Measurements from ENCODE around the gene ULK4.
"Not testable (repeated sequence)": the region's sequence is repeated elsewhere in the genome, so short reads cannot be mapped to it uniquely, and the experiment has no call there.

The ULK4 gene

DNA sequence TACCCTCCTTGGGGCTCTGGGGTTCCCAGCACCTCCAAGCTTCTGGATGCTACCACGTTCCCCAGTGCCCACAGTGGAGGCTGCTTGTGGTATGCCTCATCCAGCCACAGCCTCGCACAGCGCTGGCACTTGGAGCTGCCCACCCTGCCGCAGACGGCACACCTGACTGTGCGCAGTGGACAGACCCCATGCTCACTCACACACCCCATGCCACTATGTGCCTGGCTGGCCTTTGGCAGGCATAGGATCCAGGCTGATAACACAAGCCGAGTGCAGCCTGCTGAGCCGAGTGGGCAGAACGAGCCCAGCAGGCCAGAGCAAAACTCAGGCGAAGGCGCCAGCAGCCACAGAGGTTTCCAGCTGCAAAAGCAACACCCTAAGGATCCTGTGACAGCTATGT is 311.5 kb downstream of the ULK4 start:
- no peak for DNase-seq (ENCODE audit: low read depth in 2 of 2, low spot score in 1 of 2)

DNA sequence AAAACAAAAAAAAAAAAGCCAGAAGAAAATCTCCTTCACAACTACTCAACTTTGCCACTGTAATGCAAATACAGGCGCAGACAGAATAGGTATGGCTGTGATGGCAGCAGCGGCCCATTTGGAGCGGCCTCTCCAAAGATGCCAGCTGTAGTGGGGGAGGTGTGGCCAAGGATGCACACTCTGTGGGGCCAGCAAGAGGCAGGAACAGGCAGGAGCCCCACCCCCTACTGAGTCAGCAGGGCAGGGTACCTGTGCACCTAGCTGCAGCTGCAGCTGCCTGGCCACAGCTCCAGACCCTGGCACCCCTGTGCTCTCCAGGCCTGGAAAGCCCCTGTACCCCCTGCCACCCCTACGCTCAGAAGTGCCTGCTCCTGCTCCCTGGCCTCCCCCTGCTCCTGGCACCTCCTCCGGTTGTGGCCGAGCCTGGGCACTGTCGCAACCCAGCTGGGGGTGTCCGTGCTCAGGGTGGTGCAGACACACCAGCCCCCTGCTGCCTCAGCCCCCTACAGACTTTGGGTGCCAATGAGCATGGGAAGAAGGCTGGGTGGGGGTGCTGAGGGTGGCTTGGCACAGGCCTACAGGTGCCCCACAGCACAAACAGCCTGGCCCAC is 312.7 kb downstream of the ULK4 start:
- no peak for DNase-seq (ENCODE audit: low read depth in 2 of 2, low spot score in 1 of 2)

DNA sequence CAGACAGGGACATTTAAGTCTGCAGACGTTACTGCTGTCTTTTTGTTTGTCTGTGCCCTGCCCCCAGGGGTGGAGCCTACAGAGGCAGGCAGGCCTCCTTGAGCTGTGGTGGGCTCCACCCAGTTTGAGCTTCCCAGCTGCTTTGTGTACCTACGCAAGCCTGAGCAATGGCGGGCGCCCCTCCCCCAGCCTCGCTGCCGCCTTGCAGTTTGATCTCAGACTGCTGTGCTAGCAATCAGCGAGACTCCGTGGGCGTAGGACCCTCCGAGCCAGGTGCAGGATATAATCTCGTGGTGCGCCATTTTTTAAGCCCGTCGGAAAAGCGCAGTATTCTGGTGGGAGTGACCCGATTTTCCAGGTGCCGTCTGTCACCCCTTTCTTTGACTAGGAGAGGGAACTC is 314.2 kb downstream of the ULK4 start:
- not testable (repeated sequence) for DNase-seq (ENCODE audit: low read depth in 2 of 2, low spot score in 1 of 2)

DNA sequence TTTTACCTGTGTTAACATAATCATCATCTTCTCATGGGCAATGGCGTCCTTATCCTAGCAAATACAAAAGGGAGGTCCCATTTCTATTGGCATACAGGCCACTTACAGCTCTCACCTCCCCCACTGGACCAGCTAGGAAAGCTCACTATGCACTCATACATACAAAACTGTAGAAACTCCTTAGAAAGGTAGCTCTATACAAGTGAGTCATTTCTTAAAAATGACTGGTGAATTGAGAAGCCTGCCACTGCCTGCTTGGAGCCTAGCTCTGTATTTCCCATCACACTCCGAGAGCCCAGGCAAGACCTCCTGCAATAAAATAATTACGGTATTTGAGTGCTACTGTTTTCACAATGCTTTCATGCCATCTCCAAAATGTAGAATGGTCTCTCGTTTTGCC is 321.8 kb downstream of the ULK4 start:
- no peak for DNase-seq (ENCODE audit: low read depth in 2 of 2, low spot score in 1 of 2)

DNA sequence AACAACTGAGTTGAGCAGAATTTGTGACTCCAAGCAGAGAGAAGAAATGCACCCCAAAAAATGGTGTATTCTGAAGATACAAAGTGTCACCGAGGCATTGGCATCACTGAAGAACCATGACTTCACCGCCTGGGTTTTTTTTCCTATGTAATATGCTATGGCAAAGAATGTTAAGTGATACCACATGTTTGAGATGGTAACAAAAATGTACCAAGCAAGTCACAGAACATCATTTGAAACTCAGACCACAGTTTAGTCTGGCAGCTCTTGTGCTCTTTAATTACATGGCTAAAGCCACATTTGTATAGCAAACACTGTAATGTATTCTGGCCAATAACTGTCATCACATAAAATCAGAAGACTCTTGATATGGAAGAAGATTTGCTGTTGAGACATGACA is 323.5 kb downstream of the ULK4 start:
- DNase-seq (ENCODE audit: low read depth in 2 of 2, low spot score in 1 of 2): no peak

DNA sequence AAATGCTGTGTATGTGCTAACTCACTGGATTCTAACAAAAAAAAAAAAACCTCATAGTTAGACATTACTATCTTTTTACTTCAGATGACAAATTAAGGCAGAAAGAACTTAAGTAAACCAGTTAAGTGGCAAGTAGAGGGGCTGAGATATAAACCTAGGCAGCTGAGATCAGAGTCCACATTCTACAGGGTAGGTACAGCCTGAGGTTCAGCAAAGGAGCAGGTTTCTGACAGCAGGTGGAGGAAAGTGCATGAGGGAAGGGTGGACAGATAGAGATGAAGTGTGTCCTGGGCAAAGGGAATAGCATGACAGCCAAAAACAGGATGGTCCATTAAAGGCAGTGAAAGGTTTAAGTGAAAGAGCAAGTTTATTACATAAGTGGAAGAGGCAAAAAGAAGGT is 329.2 kb downstream of the ULK4 start:
- no peak for DNase-seq (ENCODE audit: low read depth in 2 of 2, low spot score in 1 of 2)

DNA sequence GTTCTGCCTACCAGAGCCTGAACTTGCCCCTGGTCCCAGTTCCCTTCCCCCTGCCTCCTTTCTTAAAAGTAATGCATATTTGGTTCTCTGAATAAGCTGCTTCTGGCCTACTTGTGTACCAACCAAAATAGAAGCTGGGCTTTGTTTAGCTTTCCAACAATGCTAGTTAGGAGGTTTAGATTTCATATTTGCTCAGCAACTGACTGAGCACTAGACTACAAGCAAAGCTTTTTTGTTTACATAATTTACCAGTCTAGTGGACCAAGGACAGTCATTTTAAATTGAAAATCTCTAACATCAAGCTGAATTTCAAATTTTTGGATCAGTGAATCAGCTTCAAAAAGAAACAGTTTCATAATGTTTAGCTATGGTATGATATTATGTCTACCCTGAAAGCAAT is 331.2 kb downstream of the ULK4 start:
- no peak for DNase-seq (ENCODE audit: low read depth in 2 of 2, low spot score in 1 of 2)

DNA sequence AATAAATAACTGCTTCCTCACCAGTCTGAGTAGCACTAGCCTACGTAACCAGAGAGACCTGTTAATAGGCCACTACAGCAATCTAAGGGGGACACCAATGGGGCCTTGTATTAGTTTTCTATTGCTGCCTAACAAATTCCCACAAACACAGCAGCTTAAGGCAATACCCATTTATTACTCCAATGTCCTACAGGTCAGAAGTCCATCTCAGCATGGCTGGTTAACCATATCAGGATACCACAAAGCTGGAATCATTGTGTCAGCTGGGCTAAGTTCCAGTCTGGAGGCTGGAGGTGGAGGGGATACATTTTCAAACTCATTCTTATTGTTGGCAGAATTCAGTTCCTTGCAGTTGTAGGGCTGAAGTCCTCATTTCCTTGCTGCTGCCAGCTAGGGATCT is 331.9 kb downstream of the ULK4 start:
- DNase-seq (ENCODE audit: low read depth in 2 of 2, low spot score in 1 of 2): no peak

DNA sequence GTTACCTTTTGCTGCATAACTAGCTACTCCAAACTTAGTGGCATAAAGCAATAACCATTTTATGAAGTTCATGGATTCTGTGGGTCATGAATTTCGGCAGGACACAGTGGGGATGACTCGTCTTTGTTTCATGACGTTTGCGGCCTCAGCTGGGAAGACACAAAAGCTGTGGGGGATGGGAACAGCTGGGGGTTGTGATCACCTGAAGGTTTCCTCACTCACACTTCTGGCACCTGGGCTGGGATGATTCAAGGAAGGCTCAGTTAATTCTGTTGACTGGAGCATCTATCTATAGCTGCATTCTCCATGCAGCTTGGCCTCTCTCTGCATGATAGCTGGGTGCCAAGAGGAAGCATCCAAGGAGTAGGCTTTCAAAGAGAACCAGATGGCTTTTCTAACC is 332.8 kb downstream of the ULK4 start:
- DNase-seq (ENCODE audit: low read depth in 2 of 2, low spot score in 1 of 2): no peak

DNA sequence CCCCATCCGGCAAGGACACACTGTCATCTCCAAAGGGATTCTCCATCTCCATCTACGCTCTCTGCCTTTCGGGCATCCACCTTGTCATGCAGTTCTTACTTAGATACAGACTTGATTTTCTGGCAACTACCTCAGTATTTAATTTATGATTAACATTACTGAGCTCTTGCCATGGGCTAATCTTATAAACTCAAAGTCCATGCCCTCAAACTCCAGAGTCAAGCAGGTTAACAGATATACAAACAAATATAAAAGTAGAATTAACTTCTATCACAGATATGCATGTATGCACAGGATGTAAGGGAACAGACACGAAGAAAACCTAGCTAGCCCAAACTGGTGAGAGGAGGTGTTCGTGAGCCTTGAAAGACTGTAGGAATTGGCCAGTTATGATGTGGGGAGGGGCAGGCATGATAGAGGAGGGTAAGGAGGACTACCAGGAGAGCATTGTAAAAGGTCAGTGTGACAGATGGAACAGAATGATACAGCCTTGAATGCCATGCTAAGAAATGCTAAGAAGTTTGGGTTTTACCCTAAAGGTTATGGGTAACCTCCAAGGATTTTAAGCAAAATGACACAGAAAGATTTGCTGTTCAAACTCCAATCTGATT is 334.3 kb downstream of the ULK4 start:
- no peak for DNase-seq (ENCODE audit: low read depth in 2 of 2, low spot score in 1 of 2)

DNA sequence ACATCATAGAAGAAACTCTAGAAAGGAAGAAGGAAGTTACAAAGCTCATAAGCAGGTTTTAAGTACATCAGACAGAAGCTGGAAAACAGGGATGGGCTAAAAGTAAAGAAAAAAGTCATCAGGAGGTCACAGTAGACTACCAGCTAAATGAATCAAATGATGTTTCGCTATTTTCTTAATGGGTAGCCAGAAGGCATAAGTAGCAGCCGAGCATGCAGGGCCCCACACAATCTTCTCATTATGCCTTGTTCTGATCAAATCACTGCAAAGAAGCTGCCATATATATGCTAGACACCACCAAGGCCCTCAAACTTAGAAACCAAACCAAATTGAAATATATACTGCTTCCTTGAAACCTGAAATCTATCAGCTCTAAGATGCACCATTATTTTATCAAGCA is 349.1 kb downstream of the ULK4 start:
- no peak for DNase-seq (ENCODE audit: low read depth in 2 of 2, low spot score in 1 of 2)

DNA sequence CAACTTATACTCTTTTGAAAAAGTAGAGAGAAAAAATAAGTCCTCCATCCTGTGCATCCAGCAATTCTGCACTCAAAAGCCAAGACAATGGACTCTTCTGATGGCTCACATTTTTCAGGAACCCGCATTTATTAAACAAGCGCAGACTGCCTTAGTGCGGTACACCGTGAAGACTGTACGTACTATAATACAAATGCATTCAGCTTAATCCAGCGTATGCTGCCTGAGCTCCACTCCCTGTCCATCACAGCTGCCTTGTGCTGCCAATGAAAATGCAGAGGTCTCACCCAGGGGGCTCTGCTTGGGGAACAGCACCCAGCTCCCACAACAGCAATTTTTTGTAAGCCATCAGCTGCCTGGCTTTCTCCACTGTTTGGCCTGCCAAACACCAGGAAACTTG is 350.9 kb downstream of the ULK4 start:
- DNase-seq (ENCODE audit: low read depth in 2 of 2, low spot score in 1 of 2): no peak

DNA sequence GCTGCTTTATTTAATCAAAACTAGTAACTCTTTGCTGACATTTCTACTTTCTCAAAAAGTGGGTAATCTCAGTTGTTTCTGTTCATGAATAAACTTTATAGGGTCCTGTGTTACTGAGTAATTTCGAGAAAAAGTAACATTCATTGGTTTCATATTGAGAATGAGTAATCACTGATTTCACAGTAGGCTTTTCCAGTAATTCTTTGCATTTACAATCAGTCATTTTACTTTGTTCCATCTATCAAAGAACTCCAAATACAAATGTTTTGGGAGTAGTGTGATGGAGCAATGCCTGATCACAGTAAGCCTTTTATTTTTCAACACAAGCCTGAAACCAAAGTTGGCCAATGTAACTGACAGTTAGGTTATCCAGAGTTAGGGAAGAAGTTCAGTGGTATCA is 353.6 kb downstream of the ULK4 start:
- DNase-seq (ENCODE audit: low read depth in 2 of 2, low spot score in 1 of 2): no peak

DNA sequence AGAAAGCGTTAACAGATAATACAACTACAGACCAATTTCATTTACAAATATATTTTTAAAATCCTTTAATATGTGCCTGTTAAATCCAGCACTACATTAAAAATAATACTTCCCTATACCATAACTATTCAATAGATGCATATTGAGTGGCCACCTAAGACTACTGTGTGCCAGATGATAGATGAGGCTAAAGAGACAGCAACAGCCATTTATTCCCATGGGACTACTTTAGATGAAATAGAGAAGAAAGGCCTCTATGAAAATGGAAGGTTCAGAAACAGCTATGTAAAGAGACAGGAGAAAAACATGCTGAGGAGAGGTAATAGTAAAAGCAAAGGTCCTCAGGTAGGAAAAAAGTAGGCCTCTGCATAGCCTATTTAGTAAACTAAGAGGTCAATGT is 358.1 kb downstream of the ULK4 start:
- no peak for DNase-seq (ENCODE audit: low read depth in 2 of 2, low spot score in 1 of 2)

DNA sequence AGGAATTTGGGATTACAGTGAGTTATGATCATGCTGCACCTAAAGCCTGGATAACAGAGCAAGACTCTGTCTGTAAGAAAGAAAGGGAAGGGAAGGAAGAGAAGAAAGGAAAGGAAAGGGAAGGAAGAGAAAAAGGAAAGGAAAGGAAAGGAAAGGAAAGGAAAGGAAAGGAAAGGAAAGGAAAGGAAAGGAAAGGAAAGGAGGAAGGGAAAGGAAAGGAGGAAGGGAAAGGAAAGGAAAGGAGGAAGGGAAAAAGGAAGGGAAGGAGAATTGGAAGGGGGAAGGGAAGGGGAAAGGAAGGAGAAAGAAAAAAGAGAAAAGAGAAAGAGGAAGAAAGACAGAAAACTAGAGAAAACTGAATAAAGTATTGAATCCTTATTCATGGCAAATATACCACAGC is 359.8 kb downstream of the ULK4 start:
- DNase-seq (ENCODE audit: low read depth in 2 of 2, low spot score in 1 of 2): no peak

DNA sequence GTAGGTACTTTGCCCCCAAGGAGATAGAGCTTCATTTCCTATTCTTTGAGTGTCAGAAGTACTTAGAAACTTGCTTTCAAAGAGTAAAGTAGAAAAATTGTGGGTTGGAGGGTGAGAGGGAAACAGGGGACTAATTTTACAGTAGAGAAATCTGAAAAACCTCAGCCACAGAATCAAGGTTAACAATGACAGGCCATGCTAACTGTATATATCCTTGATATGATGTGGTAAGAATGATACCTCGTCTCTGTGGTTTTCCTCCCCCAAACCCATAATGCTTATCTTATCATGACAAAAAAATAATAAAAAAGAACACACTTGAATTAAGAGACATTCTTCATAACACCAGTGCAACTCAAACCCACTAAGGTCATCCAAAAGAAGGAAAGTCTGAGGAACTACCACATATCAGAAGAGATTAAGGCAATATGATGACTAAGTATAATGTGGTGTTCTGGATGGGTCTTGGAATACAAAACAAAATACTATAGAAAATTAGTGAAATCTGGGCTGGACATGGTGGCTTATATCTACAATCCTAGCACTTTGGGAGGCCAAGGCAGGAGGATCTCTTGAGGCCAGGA is 360.4 kb downstream of the ULK4 start:
- DNase-seq (ENCODE audit: low read depth in 2 of 2, low spot score in 1 of 2): no peak

DNA sequence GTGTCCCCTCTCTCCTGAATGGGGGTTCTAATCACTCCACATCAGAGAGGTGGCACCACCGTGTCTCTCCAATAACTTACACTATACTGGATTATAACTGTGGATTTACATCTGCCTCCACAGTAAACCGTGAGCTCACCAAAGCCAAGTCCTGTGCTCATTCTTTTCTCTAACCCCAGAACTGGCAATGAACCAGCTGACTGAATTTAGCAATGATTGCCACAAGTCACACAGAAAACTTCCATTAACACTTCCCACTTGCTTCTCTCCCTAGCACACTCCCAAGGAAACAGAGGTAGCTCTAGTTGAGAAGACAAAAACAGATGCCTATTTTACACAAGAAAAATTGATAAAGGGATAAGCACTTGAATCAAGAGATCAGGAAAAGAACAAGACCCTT is 361.3 kb downstream of the ULK4 start:
- no peak for DNase-seq (ENCODE audit: low read depth in 2 of 2, low spot score in 1 of 2)

DNA sequence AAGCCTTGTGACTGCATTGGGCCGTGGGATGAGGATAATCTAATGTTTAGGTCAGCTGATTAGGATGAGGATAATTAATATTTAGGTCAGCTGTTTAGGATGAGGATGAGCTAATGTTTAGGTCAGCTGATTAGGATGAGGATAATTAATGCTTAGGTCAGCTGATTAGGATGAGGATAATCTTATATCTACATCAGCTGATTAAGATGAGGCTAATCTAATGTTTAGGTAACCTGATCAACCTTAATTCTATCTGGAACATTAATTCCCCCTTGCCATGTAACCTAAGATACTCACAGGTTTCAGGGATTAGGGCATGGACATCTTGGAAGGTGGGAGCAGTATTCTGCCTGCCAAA is 362.8 kb downstream of the ULK4 start:
- no peak for DNase-seq (ENCODE audit: low read depth in 2 of 2, low spot score in 1 of 2)

DNA sequence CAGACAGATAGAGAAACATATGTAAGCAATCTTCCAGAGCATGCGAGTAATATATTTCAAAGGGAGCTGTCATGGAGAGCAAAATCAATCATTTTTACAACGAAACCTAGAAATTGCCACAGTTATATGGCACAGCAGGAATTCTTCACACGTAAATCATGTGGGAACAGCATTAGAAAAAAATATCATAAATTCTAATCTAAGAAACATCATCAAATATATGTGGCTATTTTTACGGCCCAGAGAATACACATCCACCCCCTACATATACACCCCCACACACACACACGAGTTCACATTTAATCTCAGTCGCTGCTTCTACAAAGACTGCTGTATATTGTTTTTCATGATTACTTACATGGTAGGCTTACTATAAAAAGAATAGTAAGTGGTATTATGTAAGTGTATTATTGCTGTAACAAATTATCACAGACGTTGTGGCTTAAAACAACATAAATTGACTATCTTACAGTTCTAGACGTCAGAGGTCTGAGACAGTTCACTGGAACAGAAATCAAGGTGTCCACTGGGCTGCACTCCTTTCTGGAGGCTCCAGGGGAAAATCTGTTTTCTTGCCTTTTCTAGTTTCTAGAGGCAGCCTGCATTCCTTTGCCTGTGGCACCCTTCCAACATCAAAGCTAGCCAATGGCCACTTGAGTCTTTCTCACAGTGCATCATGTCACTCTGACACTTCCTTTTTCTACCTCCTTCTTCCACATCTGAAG is 363.3 kb downstream of the ULK4 start:
- no peak for DNase-seq (ENCODE audit: low read depth in 2 of 2, low spot score in 1 of 2)

DNA sequence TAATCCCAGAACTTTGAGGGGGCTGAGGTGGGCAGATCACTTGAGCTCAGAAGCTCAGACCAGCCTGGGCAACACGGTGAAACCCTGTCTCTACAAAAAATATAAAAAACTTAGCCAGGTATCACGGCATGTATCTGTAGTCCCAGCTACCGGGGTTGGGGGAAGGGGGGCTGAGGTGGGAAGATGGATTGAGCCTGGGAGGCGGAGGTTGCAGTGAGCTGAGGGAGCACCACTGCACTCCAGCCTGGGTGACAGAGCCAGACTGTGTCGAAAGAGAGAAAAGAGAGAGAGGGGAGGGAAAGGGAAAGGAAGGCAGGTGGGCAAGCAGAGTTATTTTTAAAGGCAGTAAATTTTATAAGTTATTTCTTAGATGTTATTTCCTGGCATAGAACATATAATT is 368.1 kb downstream of the ULK4 start:
- DNase-seq (ENCODE audit: low read depth in 2 of 2, low spot score in 1 of 2): no peak

DNA sequence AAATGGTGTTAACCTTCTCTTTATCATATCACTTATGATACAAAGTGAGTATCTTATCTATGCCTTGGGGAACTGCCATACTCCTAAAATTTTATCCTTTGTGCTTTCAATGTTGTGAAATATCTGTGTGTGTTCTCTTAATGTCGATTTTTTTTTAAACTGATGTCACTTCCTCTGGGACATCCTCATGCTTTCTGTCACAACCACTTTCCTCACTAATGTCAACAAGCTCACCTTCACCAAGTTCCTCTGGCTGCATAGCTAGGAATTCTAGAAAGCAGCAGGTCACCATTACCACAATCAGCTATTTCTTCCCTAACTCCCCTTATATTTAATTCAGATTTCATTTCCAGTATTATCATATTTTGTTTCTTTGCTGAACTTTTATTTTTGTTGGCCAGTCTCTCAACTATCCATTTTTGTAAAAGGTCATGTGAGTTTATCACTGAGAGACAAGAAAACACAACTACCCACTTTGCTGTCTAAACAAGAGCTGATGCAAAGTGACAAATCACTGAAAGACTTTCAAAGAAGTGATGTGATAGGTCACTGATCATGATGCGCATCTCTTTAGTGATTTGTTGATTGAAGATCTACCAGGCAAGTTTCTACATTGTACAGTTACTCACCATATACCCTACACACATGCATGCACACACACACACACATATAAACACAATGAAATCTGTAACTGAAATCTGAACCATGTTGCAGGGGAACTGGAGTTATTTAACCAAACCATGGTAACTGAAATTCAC is 369.0 kb downstream of the ULK4 start:
- no peak for DNase-seq (ENCODE audit: low read depth in 2 of 2, low spot score in 1 of 2)

DNA sequence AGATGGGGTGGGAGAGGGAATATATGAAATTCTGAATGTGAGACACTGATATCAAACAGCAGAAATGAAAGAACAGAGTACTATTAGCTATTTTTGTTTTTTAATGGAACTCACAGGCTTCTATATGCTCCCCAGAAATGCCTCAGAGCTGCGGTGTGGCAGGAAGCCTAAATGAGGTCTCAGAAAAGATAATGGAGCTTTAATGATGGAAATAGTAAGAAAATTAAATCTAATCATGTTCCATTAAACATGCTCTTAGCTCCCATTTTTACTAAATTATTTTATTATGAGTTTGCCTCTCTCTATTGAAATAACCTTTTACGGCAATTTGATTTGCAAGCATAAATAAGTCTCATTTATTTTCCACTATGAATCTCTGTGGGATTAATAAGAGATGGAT is 378.9 kb downstream of the ULK4 start:
- DNase-seq (ENCODE audit: low read depth in 2 of 2, low spot score in 1 of 2): no peak

Data from stimulated activated CD8-positive, alpha-beta memory T cell treated with anti-CD3 and anti-CD28 coated beads, Interleukin-4, amount 100 ng/mL, for 4 hours (primary cell).